GM18907 (cell line): Measurements from ENCODE around the gene CDK11B.
"Not testable (repeated sequence)": the region's sequence is repeated elsewhere in the genome, so short reads cannot be mapped to it uniquely, and the experiment has no call there.

Source experiments
- ATAC-seq: cut with Tn5 transposase; IDR thresholded peaks from one replicate; pipeline ENCODE4 v1.9.1; 2021; ENCODE audit warnings: mild to moderate bottlenecking, moderate library complexity; ENCODE audit not compliant: unreplicated experiment

The CDK11B gene

DNA sequence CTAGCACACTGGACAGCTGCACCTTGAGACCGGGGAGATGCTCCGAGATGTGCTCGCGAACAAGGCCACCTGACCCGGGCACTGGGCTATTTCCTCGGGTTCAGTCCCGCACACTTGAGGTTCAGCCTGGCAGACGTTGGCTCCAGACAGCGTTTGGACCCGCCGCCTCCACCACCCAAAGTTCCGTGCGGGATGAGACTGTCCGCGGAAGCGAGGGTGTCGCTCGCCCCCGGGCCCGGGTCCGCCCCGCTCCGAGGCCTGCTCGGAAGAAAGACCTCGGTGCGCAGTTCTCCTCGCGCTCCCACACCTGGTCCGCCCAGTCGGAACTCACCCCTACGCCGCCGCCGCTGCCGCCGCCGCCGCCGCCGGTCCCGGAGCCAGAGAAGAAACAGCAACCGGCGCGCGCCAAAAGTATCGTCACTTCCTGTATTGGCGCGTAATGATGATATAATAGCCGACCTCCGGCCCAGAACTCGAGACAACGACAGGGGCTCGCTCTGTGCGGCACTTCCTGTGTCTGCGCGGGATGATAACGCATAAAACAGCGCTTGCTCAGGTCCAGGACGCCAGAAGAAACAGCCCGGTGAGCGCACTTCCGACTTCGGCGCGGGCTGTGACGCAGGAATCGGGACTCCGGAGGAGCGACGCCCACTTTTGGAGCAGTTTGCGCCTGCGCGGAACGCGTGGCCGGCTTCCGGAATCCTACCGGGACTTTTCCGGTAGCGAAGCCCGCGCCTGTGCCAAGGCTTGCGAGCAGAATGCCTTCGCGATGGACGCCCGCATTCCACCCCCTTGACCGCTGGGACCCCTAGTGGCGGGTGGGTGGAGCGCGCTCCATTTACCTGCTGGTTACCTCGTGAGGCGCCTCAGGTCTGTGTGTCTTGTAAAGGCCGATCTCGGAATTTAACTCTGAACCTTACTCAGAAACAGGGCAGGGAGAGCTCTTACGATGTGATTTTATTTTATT is at the start of gene CDK11B:
Gene CDK11B (minus strand): TSS at position 422 of the 967 bp plus-strand sequence. CDS start 1,519 bp downstream, outside the sequence.
- ATAC-seq, result peak; percentile 88

DNA sequence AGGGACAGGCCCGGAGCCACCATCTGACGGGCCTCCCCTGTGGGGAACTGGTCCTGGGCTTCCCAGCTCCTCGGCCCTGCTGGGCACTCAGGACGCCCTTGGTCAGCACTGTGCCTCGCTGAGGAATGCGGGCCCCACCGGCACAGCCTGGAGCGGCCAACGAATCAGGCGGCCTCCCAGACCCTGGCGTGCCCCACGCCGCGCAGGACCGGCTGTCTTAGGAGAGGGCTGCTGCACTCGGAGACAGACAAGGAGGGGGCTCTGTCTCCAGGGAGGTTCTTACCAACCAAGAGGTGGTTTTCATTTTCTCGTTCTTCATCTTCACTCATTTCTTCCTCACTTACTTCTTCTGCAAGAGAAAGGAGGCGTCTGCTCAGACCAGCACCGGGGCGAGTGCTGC is 49.1 kb upstream of the CDK11B start:
- not testable (repeated sequence) for ATAC-seq

DNA sequence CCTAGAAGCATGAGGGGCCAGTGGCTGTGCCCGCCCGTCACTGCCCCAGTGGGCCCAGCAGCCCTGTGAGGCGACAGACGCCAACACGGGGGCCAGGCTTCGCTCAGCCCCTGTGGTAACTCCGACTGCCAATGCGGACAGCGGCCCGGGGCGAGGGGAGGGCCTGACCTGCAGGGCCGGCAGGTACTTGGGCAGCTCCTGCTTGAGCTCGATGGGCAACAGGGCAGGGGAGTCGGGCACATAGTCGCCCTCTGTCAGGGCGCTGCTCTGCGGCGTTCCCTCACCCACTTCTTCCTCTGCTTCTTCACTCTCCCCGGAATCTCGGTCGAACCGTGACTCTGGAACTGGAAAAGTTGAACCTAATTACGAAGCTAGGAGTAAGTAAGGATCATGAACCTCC is 48.4 kb upstream of the CDK11B start:
- not testable (repeated sequence) for ATAC-seq

DNA sequence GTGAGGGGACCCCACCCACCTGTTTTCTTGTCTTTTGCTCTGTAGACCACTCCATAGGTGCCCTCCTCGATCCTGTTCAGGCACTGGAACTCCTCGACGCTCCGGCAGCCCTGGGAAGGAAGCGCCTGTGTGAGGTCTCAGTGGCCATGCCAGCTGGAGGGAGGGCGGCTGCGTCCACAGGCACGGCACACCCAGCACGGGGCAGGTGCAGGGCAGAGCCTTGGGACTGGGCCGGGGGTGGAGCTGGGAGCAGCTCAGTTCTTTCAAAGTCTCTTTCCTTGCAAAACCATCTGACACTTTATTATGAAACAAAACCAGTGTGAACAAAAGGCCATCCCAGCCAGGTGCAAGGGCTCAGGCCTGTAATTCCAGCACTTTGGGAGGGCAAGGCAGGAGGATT is 46.8 kb upstream of the CDK11B start:
- not testable (repeated sequence) for ATAC-seq

DNA sequence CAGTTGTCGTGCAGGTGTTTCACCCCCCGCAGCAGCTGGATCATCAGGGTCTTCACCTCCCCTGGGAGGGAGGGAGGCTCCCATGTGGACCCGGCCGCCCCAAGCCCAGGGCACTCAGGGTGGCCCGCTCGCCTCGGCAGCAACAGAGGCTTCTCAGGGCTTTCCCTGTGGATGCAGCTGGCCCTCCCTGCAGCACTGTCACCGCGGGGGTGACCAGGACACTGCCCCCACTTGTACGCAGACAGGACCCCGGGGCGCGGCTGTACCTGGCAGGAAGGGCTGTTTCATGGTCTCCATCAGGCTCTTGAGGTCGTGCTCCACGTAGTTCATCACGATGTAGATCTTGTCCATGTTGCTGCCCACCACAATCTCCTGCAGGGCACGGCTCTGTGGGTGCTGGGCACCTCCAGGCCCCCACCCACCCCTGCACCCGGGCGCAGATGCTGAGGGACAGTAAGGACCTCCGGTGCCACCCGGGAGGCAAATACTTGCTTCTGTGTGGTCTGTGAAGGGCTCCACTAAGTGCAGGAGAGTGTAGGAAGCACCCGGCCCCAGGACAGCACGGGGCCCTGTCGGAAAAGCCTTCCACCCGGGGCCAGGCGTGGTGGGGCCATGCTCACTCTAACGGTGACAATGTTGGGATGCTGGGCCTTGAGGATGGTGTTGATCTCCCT is 45.6 kb upstream of the CDK11B start:
- not testable (repeated sequence) for ATAC-seq

DNA sequence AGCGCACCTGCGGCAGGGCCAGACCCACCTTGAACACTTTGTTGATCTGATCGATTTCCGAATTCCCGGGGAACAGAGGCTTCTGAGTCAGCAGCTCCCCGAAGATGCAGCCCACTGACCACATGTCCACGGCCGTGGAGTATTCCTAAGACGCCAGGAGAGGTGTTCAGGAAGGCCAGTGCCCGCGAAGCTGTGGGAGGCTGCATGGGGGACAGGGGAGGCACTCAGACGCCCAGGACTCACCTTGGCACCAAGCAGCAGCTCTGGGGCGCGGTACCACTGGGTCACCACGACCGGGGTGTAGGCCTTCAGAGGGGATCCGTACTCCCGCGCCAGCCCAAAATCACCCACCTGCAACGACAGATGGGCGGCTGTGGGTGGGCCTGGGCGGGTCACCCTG is 45.0 kb upstream of the CDK11B start:
- no peak for ATAC-seq

DNA sequence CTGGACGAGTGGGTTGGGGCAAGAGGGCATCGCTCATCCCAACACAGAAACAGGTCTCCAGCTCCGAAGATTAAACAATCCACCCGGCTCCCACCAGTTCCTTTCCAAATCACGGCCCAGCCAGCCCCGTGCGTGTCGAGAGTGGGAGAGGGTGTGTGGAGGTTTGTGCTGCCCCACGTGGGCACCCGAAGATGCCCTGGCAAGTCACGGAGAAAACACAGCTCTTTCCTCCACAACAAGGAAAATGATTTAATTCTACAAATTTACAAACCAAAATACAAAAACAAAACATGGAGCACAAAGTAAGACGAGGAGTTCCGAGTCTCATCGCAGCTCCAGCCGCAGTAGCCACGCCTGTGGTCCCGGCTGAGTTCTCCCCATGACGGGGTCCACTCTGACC is 43.7 kb upstream of the CDK11B start:
- not testable (repeated sequence) for ATAC-seq

DNA sequence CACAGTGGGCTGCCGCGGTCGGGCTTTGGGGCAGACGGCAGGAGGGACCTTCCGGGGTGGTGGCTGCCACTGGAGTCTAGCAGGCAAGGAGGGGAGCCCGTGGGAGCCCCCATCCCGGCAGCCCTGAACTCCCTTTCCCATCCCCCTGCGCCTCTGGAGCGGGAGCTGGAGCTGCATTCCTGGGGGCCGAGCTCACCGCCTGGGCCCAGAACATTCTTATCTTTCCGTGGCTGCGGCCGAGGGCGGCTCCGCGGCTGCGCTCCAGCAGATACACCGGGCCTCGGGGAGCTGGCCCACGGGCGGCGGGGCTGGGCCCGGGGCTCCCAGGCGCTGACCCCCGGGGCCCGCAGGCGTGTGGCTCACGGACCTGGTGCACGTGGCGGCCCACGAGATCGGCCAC is 41.8 kb upstream of the CDK11B start:
- ATAC-seq, result not testable (repeated sequence)

DNA sequence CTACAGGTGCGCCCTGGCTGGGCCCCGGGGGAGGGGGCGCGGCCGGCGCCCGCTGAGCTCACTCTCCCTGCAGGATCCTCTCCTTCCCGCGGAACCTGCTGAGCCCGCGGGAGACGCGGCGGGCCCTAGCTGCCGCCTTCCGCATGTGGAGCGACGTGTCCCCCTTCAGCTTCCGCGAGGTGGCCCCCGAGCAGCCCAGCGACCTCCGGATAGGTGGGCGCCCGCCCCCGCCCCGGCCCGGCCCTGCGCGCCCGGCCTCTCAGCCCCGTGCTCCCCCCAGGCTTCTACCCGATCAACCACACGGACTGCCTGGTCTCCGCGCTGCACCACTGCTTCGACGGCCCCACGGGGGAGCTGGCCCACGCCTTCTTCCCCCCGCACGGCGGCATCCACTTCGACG is 41.3 kb upstream of the CDK11B start:
- ATAC-seq, result not testable (repeated sequence)

DNA sequence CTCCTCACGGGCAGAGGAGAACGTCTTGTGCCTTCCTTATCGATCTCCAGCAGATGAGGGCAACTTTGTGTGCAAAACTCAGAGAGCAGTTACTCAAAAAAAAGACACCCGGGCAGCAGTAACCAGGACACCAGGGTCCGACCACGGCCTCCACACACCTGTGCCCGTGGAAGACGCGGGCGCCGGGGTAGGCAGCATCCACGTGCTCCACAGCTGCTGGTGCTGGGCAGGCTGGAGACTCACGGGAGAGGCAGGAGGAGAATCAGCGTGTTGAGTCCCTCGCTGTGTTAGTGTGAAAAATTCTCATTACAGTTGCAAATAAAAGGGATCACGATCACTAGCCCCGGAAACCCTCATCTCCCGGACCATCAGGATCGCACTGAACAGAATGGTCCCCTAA is 40.3 kb upstream of the CDK11B start:
- not testable (repeated sequence) for ATAC-seq

DNA sequence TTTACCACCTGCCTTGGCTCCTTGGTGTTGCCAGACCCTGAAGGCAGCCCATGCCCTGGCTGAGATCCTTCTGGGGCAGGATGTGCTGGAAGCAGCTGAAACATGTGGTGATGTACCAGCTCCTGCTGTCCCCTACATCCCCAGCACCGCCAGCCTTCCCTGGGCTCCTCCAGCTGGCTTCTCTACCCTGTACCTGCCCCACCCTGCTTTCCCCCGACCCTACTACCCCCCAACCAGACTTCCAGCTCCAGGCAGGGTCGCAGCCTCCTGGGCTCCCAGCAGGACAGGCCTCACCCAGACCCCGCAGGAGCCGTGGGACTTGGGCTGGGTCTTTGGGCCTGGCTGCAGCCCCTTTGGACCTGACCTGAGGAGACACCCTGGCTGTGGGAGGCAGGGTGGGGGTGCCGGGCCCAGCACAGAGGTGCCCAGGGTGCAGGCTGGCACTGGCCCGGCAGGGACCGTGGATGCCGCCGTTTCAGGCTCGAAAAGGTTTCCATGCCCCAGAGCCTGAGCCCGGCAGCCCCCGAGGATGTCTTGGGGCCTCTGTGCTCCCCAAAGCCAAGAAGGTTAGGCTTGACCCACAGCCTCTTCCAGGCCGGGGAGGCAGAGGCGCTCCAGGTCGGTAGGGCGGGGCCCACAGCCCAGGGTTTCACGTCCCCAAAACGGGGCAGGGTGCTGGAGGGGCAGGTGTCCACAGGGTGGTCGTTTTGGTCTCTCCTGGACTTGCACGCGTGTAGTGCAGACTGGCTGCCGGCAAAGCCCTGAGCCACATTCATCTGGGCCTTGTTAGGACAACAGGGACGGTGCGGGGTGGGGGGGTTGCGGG is 38.8 kb upstream of the CDK11B start:
- not testable (repeated sequence) for ATAC-seq

DNA sequence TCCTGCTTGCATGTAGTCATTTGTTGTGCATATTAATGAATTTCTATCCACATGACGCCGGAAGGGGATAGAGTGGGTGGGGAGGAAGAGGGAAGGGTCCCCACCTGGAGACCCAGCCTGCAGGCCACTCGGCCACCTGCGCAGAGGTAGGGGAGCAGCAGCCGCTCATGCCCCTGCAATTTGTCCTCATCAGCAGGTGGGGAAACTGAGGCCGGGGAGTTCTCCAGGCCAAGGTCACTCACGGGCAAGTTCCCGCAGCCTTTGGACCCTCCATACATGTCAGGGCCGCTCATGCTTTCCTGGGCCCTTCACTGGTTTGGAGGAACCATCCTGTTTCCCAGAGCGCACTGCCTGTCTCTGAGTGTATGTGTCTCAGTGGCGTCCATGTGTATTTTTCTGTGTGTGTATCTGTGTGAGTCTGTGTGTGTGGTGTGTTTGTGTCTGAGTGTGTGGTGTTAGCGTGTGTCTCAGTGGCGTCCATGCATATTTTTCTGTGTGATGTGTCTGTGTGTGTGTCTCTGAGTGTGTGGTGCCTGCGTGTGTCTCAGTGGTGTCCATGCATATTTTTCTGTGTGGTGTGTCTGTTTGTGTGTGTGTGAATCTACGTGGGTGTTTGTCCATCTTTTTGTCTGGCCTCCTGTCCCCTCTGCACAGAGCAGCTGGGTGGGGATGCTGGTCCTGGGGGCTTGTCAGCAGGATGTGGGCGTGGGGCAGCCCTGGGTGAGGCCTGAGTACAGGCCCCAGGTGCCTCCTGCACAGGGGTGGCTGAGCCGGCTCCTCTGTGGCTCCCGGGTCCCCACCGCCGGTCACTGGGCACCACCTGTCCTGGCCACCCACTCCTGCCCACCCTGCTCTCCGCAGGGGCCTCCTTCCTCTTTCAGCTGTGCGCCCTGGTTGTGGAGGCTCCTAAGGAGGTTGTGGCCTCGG is 37.9 kb upstream of the CDK11B start:
- ATAC-seq, result not testable (repeated sequence)

DNA sequence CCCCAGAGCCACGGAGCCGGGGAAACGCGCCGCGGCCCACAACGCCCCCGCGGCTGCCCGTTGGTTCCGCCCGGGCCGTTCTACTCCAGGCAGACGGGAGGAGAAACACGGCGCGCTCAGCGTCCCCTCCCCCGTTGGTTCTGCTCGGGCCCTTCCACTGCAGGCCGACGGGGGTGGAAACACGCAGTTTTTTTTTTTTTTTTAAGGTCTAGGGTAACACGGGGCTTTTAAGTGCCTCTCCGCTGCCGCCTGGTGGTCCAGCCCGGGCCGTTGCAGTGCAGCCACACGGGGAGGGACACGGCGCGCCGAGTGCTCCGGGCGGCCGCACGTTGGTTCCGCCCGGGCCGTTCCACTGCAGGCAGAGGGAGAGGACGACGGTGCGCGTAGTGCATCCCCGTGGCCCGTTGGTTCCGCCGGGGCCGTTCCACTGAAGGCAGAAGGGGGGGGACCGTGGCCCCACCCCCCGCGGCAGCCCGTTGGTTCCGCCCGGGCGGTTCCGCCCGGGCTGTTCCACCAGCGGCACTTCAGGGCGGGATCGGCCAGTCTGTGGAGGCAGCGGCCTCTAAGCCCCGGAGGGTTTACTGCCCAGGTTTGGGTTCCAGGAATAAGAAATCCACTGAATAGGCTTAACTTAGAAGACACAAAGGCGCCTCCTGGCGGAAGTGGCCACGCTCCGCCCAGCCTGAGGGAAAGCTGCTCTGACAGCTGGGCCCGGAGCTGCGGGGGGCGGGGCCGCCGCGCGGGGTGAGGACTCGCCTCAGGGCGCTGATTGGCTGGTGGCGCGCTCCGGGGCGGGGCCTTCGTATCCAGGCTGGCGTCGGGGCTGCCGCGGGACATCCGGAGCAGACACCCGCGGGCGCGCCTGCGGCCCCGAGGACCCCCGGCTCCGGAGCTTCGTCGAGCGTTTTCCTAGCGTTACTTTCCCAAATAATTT is 34.2 kb upstream of the CDK11B start, which contains the start of gene SLC35E2B:
Gene SLC35E2B (minus strand): TSS at position 82 of the 934 bp plus-strand sequence. CDS start 16,096 bp downstream, outside the sequence.
- ATAC-seq, result peak; percentile 82

DNA sequence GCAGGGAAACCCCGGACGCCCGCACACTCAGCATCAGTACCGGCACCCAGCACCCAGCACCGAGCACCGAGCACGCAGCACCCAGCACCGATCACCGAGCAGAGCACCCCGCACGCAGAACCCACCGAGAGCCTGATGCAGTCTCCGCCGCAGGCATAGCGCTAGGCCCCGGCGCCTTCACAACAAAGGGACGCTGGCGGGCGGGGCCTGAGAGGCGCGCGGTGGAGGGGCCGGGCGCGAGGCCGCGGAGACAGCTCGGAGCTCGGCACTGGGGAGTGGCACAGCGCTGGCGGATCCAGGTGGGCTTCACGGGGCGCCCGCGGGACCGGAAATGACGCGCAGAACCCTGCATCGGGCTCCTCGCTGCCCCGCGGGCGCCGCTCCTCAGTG is 33.5 kb upstream of the CDK11B start:
- ATAC-seq, result peak; percentile 44

DNA sequence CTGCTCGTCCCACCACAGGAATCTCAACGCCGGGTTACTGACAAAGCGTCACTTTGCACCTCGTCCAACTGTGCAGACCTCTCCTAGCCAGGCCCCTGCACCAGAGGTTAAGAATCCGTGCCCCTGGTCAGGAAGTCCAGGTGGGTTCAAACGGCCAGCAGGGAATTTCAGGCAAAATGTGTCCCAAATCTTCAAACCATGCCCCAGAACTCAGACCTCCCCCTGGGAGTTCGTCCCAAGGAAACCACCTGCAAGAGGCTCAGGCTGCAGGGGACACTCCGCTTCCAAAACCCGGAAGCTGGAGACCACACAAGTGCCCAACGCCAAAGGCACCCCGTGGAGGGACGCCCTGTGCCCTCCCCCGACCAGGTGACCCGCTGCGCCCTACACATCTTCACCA is 32.6 kb upstream of the CDK11B start:
- ATAC-seq, result not testable (repeated sequence)

DNA sequence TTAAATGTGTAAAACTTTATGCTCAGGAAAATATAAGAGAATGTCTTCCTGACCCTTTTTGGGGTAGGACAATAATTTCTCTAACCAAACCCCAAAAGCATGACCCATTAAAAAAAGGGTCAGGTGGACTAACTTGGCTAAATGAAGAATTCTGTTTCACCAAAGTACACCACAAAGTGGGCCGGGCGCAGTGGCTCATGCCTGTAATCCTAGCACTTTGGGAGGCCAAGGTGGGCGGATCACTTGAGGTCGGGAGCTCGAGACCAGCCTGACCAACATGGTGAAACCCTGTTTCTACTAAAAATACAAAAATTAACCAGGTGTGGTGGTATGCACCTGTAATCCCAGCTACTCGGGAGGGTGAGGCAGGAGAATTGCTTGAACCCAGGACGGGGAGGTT is 30.7 kb upstream of the CDK11B start:
- not testable (repeated sequence) for ATAC-seq

DNA sequence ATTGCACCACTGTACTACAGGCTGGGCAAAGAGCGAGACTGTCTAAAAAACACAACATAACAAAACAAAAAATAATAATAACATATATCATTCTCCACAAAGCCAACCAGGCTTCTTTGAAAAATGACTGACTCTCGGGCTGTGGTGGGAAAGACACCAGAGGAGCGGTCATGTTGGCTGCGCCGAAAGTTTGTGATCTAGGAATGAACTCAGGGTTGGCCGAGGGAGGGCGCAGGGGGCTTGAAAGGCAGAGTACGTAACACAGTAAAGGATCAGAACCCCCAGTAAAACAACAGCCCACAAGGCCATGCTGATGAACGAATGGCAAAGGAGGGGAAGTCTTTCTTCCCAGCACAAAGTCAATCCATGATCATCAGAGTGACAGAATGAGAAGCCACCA is 29.0 kb upstream of the CDK11B start:
- ATAC-seq, result no peak

DNA sequence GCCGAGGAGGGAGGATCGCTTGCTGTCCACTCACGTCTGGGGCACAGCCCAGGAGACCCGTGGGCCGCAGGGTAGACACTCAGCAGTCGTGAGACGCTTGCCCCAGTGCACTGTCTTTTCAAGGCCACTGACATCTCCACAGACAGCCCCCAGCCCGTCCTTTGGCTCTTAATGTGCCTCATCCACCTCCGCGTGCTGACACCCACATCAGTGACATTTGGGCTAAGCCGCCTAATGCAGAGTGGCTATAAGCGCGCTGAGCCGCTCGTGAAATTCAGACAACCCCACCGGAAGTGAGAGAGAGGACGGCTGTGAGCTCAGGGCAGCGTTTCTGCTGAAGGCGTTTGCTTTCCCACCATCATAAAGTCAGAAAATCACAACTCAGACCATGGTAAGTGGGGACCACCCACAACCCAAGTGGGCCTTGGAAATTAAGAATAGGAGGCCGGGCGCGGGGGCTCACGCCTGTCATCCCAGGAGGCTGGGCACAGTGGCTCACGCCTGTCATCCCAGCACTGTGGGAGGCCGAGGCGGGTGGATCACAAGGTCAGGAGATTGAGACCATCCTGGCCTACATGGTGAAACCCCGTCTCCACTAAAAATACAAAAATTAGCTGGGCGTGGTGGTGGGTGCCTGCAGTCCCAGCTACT is 25.4 kb upstream of the CDK11B start:
- no peak for ATAC-seq
